HG02885 (cell line): ENCODE data around the gene ZNF280D.

Experiments used
- ATAC-seq: cut with Tn5 transposase; IDR thresholded peaks from one replicate; pipeline ENCODE4 v1.9.1; 2021; ENCODE audit warnings: mild to moderate bottlenecking; ENCODE audit not compliant: unreplicated experiment, poor library complexity

Gene ZNF280D

DNA sequence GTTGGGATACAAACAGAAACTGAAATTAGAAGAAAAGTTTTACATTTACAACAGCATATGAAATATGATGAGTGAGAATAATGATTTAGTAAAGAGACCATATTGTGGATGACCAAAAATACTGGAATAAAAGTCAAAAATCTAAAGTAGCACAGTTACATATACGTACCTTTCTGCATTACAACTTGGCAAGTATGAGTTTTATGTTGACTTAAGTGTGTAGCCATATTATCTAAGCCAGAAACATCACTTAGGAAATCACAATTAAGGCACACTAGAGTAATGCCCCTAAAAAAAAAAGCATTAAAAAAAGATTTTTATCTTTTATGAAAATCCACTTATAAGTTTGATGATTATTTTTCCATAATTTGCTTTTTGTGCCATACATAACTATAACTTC, 79.1 kb downstream of the ZNF280D start:
- no peak for ATAC-seq

DNA sequence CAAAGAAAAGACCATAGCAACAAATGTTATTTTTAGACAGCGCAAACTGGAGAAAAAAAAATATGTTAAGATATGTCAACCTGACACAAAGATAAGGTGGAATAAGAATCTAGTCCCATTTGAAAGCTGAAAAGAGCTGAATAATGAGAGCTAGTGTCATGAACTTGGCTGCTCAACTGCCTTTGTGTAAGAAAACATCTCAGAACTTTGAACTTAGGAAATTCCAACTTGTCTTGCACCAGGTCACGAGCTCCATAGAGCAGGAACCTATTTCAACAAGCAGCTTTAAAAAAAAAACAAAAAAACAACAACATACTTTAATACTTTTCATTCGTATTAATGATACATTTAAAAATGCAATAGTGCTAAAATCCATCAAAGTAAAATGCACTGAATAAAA, 79.5 kb downstream of the ZNF280D start:
- no peak for ATAC-seq

DNA sequence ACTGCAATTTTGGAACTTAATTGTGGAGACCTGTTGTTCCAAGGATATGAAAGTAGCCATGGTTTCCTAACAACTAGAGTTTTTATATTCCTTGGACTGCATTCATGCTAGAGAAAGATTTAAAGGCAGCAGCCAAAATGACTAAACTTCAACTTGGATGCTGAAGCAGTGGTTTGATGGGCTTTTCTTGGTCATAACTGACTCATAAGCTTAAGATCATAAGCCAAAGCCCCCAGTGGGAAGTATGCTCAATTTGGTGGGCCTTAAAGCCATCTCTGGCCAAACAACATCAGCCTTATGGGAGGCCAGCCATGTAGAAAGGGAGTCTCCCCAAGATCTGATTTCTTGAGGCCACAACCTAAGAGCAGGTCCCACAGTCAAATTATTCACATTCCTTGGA, 80.2 kb downstream of the ZNF280D start:
- no peak for ATAC-seq

DNA sequence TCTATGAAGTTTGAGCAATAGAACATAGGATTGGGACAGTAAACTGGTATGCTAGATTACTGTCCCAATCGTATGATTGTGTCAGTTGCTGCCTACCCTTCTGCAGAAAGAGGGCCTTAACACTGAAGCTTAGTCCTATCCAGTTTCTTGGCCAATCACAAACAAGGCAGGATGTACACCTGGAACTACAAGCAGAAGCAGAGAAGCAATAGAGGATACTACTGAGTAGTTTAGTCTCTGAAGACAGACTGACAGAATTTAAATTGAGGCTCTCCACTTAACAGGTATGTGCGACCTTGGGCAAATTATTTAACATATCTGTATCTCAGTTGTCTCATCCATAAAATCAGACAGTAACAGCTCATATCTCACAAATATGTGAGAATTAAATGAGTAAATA, 85.0 kb downstream of the ZNF280D start:
- no peak for ATAC-seq

DNA sequence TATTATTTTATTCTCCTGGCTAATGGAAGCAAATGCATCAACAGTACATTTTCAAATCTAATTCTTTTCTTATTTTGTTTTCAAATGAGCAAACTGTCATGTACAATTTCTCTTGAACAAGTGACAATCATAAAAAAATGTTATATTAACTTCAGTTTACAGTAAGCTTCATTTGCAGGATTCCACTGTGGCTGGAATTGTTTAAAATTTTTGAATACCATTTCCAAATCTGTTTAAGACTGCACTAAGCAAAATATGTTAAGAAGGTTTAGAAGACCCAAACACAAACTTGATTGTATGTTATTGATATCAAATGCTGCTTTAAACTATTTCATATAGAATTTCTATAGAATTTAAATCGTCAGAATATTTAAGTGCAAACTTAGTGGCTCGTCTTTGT, 92.8 kb downstream of the ZNF280D start:
- ATAC-seq: no peak

DNA sequence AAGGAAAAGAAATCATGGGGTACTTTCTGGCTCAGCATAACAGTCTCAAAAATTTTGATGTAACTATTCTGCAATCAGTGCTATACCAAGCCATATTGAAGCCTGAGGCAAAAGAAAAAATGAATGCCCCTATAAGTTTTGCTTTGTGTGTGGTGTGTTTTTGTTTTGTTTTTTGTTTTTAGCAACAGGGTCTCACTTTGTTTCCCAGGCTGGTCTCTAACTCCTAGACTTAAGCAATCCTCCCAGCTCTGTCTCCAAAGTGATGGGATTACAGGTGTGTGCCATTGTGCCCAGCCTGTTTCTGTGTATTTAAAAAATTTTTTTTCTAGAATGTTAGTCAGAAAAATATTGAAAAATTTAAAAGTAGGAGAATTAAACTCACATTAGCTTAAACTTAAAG, 93.2 kb downstream of the ZNF280D start:
- no peak for ATAC-seq

DNA sequence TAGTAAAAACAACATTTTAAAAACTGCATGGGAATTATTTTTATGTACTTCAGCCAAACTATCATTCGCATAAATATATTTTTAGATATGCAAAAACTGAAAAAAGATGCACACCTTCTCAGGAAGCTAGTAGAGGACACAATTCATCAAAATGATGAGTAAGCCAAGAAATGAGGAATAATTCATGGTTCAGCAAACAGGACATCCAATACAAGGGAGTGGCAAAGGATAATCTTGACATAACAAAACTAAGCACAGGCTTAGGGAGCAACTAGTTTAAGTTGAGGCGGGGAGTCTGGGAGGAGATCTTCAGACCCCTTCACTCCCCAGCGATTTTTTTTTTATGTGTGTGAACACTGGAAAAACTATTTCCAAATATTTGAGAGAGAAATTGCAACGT, 93.7 kb downstream of the ZNF280D start:
- no peak for ATAC-seq

DNA sequence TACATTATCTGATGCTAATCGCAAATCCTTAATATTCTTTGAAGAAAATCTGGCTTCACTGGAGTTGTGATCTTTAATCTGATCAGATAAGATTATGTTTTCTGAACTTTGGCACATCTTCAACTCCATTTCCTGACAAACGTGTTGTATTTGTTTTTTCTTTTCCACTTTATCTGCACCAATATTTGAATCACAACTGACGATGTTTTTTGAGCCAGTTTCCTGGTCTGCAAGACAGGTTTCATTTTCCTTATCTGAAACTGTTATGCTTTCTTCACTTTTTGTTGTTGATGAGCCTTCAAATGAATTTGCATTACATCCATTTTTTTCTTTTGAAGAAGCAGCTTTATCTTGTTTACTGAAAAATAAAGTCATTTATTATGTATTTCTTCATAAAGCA, 101.5 kb downstream of the ZNF280D start:
- ATAC-seq: no peak

DNA sequence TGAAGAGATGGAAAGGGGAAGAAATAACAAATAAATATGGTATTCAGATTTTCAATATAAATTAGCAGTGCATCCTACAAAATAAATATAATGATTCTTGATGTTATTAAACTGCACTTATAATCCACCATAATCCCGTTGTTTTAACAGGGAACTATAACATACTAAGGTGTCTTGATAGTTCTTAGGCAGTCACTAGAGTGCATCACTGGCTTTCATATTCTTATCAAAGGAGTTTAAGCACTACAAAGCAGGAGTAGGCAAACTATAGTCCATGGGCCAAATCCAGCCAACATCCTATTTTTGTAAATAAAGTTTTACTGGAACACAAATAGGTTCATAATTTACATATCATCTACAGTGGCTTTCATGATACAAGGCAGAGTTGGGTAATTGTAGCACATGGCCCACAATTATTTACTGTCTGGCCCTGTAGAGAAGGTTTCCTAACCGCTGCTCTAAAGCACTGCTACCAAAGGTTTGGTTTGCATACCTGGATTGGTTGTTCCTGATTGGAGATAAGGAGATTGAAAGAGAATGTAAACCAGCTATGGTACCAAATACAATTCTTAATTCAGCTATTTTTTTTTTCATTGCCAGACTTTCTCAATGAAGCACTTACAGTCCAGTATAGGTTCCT, 104.3 kb downstream of the ZNF280D start:
- no peak for ATAC-seq

DNA sequence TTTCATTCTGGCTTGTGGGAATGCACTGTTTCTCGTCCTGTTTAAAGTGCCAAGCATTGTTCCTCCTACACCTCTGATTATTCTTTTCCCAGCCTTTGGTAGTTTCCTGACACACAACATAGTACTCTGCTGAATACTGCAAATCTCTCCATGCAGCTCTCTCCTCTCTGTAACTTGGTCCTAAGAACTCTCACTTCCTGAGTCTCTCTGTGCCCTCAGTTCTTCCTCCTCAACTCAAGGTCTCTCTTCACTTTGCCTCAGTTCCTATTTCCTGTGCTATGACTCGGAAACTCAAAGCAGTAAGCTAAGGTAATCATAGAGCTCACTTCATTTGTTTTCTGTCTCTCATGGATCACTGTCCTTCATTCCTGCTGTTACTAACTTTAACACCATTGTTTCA, 113.4 kb downstream of the ZNF280D start:
- no peak for ATAC-seq

DNA sequence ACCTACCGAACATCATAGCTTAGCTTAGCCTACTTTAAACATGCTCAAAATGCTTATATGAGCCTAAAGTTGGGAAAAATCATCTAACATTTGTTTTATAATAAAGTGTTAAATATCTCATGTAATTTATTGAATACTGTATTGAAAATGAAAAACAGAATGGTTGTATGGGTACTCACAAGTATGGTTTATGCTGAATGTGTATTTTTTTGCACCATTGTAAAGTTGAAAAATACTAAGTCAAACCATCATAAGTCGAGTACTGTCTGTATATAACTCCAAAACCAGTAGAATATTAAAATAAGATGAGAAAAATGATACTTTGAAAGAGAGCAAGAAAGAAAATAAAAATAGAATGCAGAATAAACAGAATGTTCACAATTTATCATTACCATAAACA, 115.7 kb downstream of the ZNF280D start:
- no peak for ATAC-seq

DNA sequence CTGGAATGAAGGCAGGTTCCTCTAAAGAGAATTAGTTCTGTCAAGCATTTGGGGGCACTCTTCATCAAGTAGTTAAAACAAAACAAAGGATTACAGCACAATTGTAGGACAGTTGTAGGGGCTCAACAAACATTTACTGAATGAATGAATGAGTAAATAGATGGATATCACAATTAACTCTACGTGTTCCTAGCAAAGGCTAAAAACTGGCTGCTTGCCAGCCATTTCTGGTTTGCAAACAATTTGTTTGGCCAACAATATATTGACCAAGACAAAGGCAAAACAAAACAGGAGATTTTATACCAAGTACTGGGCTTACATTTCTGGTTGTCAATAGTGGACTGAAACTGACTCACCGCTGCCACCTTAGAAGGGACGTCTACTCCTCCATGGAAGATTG, 116.8 kb downstream of the ZNF280D start:
- ATAC-seq: no peak

DNA sequence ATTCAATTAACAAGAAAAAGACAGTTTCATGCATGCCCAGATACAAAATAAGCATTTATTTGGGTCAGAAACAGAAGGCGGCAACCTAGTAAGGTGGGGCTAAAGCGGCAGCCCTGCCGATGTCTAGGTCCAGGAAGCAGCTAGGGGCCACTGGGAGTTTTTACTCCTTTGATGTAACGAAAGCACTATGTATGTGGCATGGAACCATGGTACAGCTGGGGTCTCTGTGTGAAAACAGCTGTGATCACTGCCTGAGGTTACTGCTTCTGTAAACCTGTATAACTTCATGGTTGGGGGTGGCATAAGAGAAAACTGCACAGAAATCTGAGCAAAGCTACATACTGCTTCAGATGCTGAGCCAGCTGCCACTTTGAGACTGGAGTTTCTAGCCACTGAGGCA, 119.5 kb downstream of the ZNF280D start:
- no peak for ATAC-seq

DNA sequence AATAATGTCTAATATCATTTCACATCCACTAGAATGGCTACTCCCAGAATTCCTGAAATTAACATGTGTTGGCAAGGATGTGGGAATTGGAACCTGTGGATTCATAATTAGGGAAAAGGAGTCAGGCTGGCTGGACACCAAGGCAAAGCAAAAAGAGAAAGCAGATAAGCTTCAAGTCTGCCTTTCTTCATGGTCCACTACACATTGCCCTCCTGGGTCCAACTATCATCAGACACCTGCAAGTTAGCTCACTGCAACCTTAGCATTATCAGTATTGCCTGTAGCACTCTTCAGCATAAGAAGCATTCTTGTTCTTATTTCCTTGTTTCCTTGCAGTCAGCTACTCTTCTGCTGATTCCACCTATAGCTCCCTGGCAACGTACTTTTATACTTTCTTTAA, 124.3 kb downstream of the ZNF280D start:
- peak; percentile 62 for ATAC-seq

DNA sequence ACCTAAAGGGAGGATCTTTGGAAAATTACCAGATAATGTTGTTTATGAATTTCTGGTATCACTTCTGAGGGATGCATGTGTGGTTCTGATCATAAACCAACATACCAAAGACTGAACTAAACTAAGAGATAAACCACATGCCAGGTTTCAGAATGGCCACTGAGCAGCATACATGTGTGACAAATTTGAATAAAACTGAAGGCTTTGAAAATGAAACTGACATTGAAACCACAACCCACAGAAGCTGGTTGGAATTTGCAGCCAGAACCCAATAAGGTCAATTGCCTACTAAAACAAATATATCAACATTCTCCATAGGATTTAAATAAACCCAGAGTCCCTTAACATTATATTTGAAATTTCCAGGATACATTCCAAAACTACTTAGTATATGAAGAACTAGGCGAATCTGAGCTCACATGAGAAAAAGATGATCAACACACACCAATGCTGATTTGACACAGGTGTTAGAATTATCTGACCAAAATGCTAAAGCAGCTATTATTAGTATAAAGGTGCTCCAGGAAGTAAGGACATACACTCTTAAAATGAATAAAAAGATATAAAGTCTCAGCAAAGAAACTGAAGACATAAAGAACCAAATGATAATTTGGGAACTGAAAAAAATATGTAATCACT, 125.0 kb downstream of the ZNF280D start:
- peak; percentile 95 for ATAC-seq

DNA sequence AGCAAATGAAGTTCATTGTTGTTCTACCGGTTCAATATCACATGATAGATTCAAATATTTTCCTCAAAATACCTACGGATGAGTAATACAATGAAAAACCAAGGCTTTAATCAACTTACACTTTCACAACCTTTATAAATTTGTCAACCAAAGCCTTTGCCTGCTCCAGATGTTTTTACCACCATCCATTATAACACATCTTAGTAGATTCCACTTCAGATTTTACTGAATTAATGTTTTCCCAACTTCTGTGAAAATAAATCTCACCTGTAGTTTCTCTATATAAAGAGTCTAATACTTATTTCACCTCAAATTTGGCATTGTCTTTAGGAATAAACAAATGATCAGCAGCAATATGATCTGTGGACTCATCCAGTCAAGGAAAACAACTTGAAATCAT, 131.1 kb downstream of the ZNF280D start:
- ATAC-seq: no peak

DNA sequence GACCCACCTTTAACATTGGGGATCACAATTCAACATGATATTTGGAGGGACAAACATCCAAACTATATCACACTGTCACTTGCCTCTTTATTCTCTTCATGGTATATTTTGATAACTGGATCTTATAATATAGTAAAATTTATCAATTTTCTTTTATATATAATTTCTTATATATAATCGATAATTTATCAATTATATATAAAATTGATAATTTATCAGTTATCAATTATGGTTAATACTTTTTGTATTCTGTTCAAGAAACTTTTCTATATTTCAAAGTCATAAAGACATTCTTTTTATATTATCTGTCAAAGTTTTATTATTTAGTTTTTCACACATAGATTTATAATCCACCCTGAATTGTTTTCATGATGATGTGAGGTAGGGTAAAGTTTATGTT, 132.9 kb downstream of the ZNF280D start:
- ATAC-seq: no peak

DNA sequence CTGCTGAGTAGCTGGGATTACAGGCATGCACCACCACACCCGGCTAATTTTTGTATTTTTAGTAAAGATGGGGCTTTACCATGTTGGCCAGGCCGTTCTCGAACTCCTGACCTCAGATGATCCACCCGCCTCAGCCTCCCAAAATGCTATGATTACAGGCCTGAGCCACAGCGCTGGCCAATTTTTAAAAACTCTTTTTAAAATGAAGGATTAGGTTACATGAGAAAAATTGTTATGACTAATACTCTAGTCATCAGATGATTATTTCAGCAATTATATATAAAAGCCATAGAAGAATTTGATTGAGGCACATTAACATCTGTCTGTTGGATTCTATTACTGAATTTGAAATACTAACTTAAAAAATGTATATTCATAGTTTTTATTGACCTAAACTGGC, 134.3 kb downstream of the ZNF280D start:
- no peak for ATAC-seq

DNA sequence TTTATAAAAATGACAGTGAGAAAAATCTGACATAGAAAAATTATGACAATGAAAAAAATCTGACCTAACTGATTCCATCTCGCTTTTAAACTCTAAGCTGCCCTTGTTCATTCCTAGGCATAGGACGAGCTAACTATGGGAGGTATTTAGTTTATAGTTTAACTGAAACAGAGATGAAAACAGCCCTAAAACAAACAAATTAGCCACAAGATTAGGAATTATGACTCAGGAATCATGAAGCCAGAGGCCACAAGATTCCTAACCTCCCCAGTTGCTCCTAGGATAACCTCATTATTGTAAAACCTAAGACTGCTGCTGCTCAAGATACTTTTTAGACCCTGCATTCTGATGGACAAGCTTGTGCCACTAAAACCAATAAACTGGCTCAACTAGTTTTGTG, 145.6 kb downstream of the ZNF280D start:
- ATAC-seq: no peak

DNA sequence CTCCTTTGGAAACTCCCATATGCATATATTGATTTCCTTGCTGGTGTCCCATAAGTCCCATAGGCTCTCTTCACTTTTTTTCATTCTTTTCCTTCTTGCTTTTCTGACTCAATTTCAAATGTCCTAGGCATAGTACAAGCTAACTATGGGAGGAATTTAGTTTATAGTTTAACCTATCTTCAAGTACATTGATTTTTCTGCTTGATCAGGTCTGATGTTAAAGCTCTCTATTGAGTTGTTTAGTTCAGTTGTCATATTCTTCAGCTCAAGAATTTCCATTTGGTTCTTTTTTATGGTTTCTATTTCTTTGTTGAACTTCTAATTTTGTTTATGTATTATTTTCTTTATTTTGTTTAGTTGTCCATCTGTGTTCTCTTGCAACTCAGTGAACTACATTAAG, 147.1 kb downstream of the ZNF280D start:
- no peak for ATAC-seq

DNA sequence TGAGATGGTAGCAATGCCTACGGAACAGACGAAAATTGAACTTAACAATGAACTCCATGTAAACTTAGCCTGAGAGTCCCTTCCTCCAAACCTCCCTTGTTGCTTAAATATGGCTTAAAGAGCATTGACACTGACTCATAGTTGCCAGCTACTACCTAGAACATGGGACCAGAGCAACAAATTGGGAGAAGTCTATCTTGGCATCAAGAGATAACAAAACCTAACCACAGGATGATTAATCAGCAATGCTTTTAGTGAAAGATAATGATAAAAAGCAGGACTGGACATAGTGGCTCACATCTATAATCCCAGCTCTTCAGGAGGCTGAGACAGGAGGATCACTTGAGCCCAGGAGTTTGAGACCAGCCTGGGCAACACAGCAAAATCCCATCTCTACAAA, 150.5 kb downstream of the ZNF280D start:
- no peak for ATAC-seq
